Ramos (cell line): ENCODE results near the gene GPR141.
"Not testable (repeated sequence)": the region's sequence is repeated elsewhere in the genome, so short reads cannot be mapped to it uniquely, and the experiment has no call there.

Experiments used
- in situ Hi-C: fragments of 300-500 bp; cut with MboI; formaldehyde crosslinking; loops from one replicate; pipeline ENCODE4 v1.14.3; 2022; ENCODE audit warnings: low sequenced_read_pairs; ENCODE audit not compliant: unreplicated experiment

GPR141 gene

DNA sequence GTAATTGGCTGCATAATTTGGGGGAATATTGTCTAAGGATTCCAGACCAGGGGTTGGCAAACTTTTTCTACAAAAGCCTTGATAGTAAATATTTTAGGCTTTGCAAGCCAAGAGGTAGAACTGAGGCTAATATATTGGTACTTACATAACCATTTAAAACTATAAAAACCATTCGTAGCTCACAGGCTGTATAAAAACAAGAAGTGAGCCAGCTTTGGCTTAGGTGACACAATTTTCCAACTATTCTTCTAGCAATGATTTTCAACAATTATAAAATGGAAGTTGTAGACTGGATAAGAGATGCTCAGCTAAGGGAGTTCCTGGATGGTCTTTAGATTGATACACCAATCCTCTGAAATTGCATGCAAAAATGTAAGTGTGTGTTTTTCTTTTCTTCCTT is 1.4 kb downstream of the GPR141 start:
- in situ Hi-C loops, result no loop called here

DNA sequence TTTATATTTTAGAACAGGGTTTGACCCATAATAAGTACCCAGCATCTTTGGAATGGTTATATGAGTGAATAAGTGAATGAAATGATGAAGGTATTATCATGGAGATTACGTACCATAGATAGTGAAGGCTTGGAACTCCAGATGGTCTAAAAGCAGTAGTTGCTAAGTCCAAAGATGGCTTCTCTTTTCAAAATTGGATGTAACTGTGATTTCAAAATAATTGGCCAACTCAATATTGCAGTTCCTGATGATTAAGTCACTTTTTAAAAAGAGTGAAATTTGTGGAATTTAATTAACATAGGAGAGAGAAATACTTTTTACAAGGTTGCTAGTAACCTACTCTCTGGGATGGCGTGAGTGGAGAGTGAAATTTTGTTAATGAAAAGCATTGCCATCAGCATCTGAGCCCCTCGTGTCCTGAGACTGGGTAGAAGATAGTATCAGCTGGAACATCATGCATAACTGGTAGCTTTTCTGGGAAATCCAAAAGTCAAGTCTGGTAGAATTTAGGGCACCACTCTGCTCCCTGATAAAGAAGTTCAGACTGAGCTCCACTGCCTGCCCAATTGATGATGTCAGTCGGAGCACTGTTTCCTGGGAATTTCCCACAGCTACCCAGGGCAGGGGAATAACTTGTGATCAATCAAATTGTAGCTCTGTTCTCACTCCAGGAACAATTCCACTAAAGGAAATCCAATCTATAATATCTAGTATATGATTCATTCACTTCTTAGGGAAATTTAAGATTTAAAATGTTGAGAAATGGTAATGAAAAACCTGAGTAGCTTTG is 3.2 kb downstream of the GPR141 start:
- in situ Hi-C loops, result no loop called here

DNA sequence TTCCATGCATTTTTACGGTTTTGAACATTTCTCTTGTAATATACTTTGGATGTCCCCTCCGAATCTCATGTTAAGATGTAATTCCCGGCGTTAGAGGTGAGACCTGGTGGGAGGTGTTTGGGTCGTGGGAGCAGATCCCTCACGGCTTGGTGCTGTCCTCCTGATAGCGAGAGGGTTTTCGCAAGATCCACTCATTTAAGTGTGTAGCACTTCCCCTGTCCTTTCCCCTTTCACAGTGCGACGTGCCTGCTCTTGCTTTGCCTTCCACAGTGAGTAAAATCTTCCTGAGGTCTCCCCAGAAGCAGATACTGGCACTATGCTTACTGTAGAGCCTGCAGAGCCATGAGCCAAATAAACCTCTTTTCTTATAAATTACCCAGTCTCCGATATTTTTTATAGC is 6.6 kb downstream of the GPR141 start:
- in situ Hi-C loops, result no loop called here

DNA sequence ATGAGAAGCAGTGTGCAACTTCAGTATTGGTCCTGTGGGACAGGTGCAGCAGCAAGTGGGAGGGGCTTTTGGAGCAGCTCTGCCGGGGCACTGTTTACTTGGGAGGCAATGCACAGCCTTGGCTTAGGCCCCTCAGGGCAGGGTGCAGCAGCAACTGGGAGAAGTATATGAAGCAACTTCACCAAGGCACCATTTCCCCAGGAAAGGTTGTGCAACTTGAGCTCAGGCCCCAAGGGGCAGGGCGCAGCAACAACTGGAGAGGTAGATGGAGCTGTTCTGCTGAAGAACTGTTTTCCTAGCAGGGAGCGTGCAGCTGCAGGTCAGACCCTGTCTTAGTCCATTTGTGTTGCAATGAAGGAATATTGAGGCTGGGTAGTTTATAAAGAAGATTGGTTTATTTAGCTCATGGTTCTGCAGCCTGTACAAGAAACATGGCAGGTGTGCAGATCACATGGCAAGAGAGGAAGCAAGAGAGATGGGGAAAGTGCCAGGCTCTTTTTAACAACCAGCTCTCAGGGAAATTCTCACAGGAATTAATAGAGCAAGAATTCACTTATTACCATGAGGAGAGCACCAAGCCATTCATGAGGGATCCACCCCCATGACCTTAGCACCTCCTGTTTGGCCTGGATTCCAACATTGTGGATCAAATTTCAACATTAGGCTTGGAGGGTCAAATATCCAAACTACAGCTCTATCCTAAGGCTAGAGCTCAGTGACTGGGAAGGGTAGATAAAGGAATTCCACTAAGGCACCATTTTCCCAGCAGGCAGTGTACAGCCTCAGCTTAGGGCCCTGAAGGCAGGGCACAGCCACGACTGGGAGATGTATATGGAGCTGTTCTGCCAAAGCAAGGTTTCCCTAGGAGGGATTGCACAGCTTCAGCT is 10.9 kb downstream of the GPR141 start:
- in situ Hi-C loops, result no loop called here

DNA sequence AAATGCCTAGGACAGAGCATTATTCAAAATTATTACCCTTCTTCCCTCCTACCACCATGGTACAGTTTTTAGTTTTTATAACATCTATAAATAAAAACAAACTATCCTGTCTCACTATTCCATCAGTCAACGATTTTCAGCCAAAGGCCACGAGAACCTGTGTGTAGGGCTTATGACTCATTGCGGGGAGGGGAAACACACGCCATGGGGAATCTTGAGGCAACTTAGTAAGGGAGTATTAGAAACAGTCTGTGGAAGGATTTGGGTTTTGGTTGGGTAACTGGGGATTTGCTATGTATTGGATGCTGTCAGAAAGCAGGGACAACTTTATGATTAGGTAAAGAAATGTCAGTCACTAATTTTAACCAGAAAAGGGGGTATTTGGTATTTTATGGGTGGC is 14.7 kb downstream of the GPR141 start:
- in situ Hi-C loops, result no loop called here

DNA sequence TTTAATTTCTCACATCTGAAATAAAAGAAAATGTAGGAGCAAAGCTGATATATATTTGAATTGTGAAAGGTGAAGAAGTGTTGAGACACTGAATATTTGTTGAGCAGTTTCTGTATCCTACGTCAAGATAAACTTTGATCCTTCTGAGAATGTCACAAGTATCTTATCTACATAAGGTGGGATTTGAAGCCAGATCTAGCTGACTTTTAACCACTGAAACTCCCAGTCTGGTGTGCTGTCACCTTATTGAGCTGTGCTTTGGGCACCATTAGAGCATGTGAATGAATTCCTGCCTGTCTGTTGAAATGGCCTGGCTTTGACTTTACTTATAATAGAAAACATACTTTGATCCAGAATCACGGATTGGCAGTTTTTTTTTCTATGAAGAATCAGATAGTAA is 15.2 kb downstream of the GPR141 start:
- in situ Hi-C loops, result no loop called here

DNA sequence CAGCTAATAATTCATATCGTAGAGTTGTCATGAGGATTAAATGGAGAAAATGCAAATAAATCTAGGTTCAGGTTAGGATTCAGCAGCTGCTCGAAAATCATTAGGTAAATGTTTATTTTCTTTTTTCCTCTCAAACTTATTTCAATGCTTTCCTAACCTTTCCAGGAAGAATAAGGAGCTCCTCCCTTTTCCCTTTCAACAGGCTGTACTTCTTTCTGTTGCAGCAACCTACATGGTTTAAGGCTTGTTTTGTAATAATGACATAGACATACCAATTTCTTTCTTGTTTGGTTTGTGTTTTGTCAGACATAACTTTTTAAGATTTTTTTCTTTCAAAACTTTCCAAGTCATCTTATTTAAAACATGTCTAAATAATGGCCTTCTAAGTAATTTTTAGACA is 18.2 kb downstream of the GPR141 start:
- in situ Hi-C loops, result no loop called here

DNA sequence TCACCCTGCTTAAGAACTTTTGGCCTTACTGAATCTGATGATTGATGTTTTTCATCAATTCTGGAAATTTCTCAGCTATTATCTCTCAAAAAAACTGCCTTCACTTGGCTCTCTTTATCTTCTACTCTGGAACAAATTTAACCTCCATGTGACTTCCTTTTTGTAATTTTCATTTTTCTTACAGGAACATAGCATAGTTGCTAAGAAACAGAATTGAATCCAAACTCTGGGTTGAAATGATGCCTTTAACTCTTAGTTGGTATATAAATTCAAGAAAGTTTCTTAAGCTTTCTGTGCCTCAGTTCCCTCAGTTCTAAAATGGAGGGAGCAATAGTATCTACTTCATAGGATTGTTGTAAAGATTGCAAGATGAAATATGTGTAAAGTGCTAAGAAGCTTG is 19.8 kb downstream of the GPR141 start:
- in situ Hi-C loops, result no loop called here

DNA sequence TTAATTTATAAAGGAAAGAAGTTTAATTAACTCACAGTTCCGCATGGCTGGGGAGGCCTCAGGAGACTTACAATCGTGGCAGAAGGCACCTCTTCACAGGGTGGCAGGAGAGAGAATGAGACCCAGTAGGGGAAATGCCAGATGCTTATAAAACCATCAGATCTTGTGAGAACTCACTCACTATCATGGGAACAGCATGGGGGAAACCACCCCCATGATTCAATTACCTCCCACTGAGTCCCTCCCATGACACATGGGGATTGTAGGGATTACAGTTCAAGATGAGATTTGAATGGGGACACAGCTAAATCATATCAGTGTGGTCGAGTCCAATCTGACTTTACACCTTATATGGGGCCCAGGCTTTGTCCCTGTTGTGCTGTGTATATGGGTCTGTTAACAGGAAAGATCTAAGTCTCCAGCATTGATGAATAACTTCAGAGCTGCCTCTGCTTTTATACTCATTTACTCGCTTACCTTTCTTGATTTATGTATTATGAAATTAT is 20.8 kb downstream of the GPR141 start:
- in situ Hi-C loops, result not testable (repeated sequence)

DNA sequence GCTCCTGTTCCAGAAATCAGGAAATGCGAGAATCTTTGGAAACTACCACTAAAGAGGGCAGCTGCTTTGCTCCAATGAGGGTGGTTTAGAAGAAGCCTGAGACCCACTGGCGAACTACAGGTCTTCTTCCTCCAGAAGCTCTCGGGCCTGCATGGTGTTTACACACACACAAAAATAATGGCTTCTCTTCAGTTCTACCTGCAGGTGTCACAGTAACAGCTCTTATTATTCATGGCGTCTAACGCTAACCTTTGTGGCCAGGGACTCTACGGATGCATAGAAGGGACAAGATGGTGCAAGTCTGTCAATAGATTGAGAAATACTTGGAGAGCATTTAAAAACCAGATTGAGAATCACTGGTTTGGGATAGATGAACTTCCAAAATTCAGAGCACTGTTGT is 22.4 kb downstream of the GPR141 start:
- in situ Hi-C loops, result no loop called here

DNA sequence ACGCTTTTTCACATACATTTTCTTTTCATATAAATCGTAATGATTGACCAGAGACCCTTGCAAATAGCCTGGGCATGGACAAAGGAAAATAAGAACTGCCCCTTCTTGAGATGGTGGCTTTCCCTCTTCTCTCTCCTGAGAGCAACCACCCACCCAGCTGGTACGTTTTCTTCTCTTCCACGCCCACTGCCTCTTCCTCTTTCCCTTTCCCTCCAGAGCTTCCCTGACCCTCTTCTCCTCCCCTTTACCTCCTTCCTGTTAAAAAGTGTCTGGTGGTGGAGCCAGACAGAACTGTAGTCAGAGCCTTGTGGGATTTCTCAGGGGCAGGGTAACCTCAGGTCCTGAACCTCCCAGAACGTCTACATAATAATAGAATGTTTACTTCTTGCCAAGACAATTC is 23.2 kb downstream of the GPR141 start:
- in situ Hi-C loops, result no loop called here

DNA sequence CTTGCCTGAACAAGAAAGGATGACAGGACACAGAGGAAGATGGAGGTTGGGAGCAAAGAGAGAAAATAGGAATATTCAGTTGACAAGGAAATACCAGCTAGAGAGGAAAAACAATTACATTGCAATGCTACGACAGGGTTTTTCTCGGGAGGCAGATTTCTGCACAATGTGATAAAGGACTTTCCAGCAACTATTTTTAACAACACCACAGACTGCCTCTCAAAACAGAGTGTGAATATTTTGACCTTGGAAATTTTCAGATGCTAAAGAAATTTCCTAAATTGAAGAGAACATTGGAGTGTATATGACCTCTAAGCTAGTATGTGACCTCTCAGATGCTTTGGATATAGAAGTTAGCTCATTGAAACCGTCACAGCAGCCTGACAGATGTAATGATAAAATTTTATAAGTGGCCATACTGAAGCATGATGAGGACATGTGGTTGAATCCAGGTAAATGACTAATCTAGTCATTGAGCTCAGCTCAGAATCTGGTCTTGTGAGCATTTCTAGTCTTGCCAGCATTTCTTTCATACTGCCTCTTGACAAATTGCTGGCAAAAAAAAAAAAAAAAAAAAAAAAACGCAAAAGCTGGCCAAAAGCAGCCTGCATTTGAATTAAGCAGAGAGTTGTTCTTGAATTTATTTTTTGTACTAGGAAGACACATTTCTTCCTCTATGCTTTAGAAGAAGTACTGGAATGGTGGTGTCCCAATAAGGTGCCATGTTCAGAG is 24.4 kb downstream of the GPR141 start:
- in situ Hi-C loops, result no loop called here

DNA sequence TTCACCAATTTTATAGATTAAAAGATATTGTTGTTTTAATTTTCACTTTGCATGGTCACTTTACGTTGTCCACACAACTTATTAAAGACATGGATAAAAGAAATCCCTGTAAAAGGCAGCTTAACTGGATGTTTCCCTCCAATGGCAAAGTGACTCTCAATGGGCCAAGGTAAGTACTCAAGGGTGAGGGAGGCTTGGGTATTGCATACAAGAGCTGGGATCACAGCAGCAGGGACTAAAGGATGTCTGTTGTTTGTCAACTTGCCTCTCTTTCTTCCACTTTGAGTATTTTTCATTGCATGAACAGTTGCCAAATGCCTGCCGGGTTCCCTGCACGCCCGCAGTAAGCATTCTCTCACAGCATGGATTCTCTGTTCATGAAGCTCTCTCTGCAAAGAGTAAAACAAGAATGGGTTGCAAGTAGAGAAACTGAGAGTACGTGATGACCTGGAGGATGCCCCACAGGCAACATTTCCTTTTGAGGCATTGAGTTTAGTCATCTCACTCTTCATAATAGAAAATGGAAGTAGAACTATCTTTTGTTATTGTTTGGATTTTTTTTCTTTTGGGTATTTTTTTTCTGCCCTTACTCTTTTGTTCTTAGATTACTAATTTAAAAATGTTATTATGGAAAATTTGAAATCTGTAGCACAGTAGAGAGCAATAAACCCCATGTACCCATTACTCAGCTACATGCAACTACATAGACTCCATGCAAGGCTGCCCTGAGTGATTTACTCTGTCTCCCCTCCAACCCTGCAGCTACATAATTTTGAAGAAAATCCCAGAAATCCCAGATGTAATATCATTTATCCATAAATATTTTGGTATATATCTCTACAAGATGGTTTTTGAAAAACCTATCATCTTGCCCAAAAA is 26.3 kb downstream of the GPR141 start:
- in situ Hi-C loops, result no loop called here

DNA sequence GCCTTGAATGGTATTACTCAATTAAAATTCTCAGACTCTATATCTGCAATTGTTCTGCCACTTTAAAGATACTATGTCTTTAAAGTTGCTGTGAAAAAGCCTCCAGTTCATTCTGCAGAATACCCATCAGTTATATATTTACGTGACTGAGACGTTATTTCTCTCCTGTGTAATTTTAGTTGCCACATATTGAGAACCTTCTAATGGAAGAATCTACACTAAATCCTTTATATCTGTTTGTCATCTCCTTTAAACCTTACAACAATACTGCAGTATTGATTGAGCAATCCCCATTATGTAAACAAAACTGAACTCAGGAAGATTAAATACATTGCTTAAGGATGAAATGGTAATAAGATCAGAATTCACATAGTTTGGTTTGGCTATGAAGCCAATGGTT is 30.0 kb downstream of the GPR141 start:
- in situ Hi-C loops, result no loop called here

DNA sequence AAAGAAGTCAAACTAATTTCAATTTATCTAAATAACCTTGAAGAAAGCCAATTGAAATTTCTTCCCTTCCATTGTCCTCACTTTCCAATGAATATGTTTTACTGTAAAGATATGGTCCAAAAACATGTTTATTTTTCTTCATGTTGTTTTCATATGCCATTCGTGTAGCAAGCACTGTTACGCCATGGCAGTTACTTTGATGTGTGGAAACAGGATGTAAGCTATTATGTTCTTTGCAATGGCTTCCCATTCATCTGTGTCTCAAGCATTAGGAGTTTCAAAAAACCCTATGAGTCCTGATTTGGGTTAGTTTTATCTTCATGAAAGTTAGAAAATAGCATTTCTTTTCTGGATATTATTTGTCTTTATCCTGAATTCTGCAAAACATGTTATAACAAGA is 31.0 kb downstream of the GPR141 start:
- in situ Hi-C loops, result no loop called here

DNA sequence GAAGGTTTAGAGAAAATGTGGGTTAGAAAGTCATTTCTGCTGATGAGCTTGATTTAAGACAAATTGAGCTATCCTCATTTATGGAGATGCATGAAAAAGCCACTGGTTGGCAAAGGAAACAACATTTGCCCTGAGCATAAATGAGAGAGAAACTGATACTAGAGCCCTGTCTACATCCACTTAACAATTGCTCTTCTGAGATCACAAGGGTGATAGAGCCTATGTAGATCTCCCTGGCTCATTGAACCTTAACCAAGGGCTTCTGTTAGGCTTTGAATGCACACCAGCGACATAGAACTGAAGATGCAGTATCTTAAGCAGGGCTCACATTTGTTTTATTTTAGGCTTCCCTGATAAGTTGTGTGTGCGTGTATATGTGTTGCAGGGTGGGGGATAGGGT is 35.0 kb downstream of the GPR141 start:
- in situ Hi-C loops, result no loop called here

DNA sequence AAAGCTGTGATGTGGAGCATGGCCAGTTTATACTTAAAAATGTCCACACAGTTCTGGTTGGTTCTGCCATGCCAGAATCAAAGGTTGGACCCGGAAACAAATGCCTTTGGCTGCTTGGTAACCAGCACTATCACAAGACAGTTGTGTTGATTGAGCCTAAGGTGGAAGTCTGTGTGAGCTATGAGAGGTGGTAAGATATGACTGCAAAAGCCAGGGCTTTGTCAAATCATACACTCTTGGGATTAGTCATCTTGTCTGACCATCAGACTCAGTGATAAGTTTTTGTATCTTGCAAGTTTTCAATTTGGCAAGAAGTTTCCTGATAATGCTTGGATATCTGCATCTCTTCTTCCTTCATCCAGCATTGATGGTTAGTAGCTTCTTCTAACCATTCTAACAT is 35.5 kb downstream of the GPR141 start:
- in situ Hi-C loops, result no loop called here

DNA sequence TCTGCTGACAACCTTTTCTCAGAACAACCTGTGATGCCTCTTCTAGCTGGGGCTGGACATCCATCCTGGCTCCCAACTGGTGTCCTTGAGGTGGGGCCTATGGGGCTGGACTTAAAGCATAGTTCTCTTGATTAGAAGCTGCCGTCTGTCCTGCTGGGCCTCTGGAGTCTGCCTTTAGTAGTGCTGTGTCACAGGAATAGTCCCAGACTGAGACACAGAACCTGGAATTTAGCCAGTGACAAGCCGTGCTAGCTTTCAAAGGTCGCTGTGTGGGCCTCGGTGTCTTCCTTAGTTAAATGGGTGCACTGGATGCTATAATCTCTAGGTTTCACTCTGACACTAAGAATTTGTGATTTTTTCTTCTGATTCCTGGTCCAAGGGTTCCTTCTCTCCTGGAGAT is 41.2 kb downstream of the GPR141 start:
- in situ Hi-C loops, result no loop called here

DNA sequence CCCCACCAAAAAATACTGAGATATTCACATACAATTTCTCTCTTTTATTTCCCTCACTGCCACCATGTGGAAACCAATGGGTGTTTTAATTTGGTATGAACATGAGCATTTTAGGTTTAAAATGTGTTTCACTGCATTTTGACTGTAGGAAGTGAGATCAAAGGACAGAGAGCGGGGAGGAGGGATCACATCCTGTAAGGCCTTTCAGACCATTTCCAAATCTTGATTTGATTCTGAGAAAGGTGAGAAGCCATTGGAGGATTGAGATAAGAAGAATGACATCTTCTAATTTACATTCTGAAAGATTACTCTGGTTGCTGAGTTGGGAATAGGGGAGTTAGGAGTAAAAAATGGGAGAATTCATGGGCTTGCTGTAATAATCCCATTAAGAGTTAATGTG is 42.5 kb downstream of the GPR141 start:
- in situ Hi-C loops, result no loop called here

DNA sequence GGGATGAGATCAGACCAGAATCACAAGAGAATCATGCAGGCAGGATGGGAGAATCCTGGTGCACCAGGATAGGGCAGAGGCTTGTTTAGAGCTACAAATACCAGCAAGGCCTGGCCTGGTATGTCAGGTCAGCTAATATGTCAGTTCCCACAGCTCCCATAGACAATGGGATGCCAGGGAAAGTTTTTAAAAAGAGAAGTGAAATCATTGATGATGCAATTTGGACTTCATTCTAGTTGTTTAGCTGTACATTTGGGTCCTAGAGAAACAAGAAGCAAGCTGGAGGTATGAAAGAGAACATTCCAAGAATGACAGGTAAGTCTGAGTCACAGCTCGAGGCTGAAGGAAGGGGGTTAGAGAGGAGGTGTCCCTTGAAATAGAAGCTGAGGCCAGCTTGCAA is 45.2 kb downstream of the GPR141 start:
- in situ Hi-C loops, result no loop called here
